GM03348 (cell line): ENCODE results near the gene ELMO1.
"Not testable (repeated sequence)": the region's sequence is repeated elsewhere in the genome, so short reads cannot be mapped to it uniquely, and the experiment has no call there.

Experiments used
- DNase-seq: peaks from one replicate; pipeline ENCODE4 v3.0.0; 2012; ENCODE audit warnings: low spot score

The ELMO1 gene

DNA sequence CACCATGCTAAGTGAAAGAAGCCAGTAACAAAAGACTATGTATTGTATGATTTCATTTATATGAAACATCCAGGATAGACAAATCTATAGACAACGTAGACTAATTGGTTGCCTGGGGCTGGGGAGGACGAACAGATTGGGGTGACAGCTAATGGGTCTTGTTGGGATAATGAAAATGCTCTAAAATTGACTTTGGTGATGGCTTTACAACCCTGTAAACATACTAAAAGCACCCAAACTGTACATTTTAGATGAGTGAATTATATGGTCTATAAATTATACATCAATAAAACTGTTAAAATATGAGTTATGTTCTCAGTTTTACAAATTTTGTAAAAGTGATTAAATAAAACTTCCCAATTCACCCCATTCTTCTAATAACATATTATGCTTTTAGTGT, 261.5 kb downstream of the ELMO1 start:
- DNase-seq: no peak

DNA sequence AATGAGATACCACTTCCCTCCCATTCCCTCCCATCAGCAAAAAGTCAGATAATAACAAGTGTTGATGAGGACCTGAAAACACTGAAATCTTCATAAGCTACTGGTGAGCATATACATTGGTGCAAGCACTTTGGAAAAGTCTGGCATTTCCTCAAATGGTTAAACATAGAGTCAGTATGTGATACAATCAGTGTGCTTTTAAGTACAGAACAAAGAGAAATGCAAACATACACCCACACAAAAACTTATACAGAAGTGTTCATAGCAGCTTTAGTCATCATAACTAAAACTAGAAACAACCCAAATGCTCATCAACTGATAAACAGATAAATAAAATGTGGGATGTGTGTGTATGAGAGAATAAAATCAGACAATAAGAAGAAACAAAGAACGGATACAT, 261.9 kb downstream of the ELMO1 start:
- no peak for DNase-seq

DNA sequence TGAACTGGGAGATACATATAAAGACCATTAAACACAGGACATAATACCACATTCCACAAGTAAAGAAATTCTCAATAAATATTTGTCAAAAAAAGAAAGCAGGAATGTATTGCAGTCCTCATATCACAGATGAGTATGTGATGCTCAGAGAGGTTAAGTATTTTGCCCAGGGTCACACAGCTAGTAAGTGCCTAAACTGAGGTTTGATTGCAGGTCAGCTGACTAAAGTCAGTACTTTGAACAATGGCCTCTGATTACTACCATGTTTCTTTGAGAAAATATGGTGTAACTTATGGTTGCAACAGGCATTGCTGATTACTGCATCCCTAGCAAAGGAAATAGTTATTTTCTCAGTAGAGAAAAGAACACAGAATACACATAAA, 267.1 kb downstream of the ELMO1 start:
- no peak for DNase-seq

DNA sequence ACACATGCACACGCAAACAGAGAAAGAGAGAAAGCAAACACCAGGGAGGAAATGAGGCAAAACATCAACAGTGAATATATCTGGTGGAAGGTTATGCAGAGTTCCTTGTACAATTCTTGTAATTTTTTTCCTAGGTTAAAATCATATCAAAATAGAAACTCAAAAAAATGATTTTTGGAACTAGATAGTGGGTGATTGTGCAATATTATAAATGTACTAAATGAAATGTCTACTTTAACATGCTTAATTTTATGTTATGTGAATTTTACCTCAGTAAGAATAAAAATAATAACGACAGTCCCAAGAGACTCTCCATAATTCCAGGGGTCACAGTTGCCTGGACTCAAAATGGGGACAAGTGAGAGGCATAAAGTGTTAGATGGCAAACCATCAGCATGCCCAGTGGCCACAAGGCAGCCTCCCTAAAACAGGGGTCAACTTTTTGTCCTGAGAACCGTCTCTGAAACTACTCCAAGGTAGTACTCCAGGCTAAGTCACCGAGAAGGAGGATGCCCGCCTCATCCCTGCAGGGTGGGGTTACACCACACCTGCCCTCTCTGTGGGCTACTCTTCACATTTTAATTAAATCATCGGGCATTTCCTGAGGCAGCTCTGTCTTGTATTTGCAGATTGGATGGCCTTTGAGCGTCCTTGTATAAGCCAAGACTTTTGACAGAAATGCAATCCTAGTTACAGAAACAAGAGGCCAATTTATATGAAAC, 267.7 kb downstream of the ELMO1 start:
- no peak for DNase-seq

DNA sequence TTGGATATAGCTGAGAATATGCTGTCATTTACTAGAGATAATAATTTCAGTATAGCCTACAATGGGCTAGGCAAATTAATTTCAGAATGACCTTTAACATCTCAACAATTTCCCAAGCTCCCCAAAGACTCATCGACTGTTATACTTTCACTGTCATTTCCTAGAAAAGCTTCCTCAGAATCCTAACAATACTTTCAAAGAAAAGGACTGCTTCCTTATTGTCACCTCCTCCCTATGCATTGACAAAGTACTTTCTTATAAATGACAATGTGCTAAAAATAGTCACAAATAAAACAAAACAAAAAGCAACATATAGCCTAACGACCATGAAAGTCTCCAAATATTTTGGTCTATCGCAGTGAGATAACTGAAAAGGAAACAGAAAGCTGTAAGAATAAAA, 272.6 kb downstream of the ELMO1 start:
- DNase-seq: no peak

DNA sequence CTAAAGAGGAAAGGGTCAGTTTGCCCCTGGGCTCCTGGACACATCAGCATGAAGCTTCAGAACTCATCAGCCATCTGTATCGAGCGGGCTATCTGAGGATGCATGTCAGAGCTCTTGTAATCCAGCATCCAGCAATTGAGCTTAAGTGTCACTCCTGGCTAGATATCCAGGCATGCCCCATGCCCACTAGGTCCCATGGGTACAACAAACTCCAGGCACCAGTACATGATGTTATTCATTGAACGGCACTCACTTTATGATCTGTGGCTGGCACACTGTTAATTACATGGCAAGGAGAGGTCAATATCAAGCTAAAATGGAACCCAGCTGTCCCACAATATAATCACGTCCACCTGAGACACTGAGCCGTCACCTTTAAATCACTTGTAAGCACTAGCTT, 274.2 kb downstream of the ELMO1 start:
- no peak for DNase-seq

DNA sequence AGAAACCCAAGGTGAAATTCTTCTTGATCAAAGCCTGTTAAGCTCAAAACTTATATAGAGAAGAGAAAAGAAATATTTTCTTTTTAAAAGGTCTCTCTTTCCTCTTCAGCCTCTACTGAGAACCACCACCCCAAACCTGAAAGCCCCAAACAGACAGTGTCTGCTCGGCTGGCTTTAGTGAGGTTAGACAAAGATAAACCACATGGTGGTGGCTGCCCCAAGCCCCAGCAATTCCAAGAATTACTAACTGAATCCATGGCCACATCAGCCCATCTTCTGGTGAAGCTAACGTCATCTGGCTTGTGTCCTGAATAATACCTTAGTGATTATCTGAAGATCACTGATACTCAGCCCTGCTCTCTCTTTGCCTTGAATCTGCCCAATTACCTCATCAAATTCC, 275.0 kb downstream of the ELMO1 start:
- no peak for DNase-seq

DNA sequence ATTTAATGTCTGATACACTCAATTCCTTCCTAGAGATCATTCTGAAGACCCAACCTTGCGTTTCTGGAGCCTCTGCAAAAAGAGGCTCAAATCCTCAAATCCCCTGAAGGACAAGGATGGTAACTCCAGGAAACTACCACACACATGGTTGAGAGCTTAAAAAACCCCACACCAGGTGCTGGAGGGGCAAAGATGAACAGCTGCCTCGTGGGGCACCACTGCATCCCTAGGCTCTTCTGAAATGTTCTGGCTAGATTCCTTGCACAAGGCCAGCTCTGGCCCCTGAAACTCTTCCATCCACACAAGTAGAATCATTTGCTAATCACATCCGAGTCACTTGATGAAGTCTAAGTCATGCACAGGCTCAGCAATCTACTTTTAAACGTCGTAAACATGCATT, 286.6 kb downstream of the ELMO1 start:
- no peak for DNase-seq

DNA sequence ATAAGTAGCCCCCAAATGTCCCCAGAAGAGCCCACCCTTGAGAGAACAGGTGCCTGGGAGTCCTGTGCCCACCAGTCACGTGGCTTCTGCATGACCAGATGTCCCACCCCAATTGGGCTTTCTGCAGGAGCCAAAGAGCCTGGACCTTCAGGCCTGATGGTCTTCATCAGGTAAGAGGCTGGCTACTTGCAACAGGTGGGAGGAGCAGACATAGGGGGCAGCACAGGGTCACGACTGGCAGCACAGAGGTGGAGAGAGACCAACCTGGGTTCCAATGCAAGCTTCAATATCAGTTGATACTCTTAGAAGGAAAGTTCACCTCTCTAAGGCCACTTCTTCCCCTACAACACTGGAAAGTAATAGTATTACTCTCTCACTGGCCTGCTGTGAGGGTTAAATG, 288.0 kb downstream of the ELMO1 start:
- DNase-seq: no peak

DNA sequence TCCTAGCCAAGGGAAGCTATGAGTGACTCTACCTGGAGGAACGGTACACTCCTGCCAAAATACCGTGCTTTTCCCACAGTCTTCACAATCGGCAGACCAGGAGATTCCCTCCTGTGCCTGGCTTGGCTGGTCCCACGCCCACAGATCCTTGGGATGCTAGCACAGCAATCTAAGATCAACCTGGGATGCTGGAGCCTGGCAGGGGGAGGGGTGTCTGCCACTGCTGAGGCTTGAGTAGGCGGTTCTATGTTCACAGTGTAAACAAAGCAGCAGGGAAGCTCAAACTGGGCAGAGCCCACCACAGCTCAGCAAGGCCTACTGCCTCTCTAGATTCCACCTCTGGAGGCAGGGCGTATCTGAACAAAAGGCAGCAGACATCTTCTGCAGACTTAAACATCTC, 295.3 kb downstream of the ELMO1 start:
- no peak for DNase-seq

DNA sequence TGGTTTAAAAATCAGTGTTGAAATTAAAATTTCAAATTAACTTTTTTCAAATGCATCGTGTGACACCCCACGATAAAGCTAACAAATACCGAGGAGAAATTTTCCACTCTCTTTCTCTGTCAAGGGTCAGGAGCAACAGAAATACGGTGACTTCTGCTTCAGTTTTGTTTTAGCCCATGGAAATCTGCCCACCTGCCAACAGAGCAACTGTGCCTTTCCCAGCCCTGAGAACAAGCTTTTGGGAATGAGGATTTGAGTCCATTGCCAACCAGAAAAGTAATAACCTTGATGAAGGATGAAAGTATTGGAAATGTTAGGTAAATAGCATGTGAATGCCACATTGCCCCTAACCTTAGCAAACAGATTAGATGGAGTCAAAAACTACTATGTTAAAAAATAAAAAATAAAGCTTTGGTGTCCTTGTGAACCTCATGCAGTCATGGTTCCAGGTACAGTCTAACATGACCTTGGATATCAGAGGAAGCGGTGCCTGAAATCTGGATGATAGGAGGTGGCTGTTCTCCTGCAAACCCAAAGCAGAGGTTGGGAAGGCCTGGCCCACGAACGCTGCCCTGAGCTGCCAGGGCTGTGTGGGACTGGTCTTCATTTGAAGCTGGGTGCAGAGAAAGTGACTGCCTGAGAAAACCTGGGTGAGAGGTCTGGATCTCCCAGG, 296.8 kb downstream of the ELMO1 start:
- no peak for DNase-seq

DNA sequence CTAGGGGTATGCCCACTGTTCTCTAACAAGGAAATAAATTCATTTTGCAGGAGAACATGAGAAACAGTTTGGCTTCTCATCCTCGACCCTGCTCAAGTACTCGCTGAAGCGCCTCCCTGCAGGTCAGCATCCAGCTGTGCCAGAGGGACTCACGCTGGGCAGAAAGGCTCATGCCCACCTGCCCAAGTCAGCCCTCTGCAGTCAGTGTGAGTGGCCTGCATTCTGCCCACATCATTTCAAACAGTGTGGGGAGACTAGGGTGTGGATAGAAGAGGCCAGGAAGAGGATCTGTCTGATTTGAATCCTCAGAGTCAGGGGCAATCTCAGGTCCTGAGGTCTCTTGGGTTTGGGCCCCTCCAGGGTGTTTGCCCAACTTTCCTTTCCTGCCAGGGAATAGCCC, 297.8 kb downstream of the ELMO1 start:
- DNase-seq: no peak

DNA sequence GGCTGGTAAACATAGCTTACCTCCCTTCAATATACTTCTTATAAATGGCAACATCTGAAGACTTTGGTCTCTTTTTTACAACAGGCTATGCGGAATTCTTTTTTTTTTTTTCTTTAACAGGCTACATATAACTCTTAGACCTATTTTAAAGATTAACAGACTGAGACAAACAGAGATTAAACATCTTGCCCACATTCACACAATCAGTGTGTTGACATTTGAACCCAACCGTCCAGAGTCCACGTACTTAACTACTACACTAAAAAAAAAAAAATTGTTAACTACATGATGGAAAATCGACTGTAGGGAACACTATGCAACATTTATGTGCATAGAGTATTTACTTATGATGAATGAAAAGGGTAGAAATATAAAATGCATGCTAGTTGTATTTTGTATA, 298.5 kb downstream of the ELMO1 start:
- DNase-seq: no peak

DNA sequence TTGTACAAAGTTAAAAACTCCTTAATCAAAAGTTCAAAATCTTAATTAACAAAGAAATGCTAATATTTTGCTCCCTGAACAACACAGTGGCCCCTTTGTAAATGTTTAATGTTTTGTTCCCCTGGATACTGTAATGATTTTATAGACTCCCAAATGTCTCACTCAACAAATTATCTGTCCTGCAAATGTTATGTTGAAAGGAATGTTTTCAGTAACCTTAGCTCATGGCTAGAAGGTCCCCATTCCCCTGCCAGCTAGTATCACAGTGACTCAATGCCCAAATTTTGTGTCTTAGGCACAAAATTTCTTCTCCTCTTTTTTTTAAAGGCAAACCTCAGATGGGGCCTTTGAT, 298.9 kb downstream of the ELMO1 start:
- DNase-seq: no peak

DNA sequence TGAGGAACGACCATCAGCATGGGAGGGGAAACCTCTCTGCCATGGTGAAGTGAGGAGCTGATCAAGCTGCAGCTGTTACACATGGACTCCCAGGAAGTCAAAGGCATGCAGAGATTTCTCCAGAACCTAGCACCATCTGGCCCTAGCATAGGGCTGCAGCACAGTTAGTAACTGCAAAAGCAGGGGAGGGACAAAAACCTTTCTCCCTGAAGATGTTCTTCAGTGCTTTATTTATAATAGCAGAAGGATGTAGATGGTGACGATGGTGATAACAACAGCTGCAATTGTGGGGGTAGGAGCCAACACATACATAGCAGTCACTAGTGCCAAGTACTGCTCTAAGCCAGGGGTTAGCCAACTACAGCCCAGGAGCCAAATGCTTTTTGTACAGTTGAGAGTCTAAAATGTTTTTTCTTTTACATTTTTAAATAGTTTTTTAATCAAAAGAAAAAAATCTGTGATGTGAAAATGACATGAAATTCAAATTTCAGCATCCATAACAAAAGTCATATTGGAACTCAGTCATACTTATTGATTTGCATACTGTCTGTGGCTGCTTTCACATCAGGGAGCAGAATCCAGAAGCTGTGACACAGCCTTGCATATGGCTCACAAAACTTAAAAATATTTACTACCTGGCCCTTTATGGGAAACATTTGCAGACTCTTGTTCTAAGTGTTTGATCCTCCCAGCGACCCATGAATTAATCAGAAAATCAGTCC, 299.5 kb downstream of the ELMO1 start:
- no peak for DNase-seq

DNA sequence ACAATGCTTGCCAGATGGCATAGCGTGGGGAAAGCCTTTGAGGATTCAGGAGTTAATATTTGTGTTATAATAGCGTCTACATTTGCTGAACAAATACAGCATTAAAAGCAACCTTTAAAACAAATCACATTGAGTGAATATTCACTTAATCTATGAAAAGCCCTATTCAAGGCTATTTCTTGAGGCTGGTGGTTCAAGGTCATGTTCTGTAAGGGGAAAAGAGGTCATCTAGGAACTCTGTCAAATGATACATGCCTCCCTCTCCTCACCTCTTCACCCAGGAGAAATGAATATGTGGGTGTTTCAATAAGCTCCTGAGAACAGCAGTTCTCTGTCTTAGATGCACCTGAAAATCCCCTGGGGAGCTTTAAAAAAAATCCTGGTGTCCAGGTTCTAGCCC, 303.0 kb downstream of the ELMO1 start:
- DNase-seq: no peak

DNA sequence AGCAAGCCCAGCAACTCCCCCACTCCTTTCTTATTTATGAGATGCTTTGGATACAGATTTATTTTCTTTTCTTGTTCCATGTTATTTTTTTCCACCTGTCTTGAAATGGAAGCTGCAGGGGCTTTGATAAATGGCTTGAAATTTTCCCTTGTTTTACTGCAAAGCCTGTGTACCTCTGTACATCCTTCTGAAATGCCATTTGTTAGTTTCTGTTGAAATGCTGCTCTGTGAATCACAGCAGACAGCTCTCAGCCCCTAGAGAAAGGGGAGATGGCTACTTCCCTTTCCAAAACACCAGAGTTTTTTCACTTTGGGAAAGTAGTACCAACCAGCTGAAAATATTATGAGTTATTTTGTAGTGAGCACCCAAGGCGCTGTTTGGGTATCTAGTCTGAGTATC, 304.2 kb downstream of the ELMO1 start:
- no peak for DNase-seq

DNA sequence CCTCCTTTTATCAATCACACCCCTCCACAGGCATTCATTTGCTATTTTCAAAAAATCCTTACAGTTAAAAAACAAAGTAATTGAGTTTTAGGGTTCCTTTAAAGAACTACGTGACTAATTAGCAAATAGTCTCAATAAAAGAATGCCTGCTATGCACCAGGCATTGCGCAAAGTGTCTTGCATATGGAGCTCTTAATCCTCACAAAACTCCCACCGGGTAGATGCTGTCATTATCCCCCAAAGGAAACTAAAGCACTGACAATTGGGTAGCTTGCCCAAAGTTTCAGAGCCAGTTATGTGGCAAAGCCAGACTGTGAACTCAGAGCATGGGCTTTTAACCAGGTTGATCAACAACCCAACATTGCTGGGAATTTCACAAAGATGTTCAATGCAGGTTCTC, 305.7 kb downstream of the ELMO1 start:
- DNase-seq: no peak

DNA sequence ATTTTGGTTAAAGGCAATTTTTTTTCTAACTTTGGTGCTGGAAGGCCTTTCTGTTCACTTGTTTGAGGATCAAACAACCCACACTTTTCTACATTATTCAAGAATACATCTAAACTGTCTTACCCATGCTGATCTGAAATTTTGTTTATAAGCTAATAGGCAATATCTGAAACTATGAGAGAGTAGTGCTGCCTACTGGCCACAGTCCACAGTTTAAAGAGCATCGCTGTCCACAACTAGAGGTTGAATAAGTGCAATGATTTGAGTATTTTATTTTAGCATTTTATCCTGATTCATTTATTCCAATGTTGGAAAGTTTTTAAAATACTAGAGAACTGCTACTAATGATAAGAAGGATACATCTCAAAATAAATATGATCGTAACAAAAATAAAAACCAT, 306.9 kb downstream of the ELMO1 start:
- no peak for DNase-seq

DNA sequence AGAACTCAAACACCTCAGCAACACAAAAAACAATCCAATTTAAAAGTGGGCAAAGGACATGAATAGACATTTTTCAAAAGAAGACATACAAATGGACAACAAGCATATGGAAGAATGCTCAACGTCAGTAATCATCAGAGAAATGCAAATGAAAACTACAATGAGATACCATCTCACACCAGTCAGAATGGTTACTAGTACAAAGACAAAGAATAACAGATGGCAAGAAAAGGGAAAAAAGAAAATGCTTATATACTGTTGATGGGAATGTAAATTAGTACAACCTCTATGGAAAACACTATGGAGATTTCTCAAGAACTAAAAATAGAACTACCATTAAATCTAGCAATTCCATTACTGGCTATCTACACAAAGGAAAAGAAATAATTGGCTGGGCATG, 314.8 kb downstream of the ELMO1 start:
- DNase-seq: not testable (repeated sequence)

DNA sequence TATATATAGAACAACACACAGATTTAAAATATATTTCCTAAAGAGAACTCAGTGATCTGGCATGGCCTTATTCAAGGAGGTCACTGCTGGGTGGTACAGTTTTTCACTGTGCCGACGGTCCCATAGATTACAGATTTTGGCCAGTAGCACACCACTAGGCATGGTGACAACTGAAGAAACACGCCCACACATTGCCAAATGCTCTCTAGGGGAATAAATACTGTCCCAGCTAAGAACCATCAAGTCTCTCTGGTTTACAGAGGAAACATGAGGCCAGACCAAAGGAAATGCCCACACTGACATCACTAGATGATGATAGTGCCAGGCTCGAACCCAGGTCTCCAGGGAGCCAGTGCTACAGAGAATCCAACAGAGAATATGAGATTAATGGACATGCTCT, 316.8 kb downstream of the ELMO1 start:
- DNase-seq: no peak

DNA sequence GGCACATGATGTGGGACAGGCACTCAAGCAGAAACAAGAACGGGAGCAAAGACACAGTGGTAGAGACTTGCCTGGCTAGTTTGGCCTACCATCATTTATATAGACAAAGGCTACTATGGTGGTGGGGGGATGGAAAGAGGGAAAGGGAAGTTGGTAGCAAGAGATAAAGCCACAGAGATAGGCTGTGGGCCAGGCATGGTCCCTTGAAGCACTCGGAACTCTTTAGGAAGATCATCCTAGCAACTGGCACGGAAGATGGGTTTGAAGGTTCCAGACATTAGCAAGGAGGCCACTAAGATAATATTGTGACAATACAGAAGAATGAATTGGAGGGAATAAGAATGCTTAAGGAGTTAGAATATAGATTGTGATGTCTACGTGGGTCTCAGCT, 319.6 kb downstream of the ELMO1 start:
- no peak for DNase-seq

DNA sequence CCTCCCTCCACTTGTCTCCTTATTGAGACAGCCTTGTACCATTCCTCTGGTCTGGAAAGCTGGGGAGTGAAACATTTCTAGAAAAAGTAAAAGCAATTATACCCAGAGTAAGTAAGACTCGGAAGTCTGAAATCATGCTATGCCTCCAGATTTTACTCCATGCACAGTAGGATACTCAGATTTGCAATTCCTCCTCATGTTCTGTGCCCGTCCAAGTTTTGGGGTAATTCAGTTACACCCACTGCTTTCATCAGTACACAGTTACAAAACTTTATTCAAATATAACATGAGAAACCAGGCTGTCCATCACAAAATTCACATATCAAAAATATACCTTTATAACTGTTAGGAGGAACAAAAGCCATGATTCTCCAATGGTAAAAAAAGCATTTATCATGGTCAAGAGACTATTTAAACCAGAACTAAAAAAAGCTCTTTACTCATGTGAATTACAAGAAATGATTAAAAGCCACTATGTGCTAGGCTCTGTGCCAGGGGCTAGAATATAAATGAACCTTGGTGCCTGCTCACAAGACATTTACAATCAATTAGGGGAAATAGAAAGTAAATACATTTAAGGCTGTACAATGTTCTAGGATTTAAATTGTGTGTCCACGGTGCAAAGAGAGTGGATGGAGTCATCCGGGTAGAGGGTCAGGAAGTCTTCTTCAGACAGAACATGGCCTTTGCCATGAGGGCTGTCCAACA, 320.2 kb downstream of the ELMO1 start:
- DNase-seq: no peak
